Panc1 (cell line): ENCODE measurements around the gene ZMAT5.

Experiments
- TCF7L2 ChIP-seq: IDR thresholded peaks from 2 replicates; pipeline ENCODE4 v1.6.1; 2011; ENCODE audit warnings: mild to moderate bottlenecking, low read depth, low read length, inconsistent platforms
- TF ChIP-seq, protein P1 (sequence below): fragments of 450-650 bp; IDR thresholded peaks from 2 replicates; pipeline ENCODE4 v1.5.1; 2017; ENCODE audit warnings: mild to moderate bottlenecking

DNA sequence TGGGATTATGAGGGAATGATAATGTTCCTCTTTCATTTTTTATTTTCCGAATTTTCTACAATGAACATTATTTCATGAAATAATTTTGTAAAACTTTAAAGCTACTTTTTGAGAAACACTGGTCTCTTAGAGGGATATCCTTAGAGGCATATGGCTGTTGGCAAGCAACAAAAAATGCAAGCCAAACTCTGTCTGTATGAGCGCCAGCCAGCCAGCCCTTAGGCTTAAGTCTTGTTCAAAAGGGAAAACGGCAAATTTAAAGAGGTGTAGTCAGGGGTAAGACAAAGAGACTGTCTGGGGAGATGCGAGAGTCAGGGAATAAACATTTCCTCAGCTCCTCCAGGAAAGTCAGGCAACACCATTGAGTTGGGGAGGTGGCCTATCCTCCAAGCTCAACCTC is 48.8 kb upstream of the ZMAT5 start:
- no peak for TF ChIP-seq TCF7L2
- TF ChIP-seq, protein P1, sequence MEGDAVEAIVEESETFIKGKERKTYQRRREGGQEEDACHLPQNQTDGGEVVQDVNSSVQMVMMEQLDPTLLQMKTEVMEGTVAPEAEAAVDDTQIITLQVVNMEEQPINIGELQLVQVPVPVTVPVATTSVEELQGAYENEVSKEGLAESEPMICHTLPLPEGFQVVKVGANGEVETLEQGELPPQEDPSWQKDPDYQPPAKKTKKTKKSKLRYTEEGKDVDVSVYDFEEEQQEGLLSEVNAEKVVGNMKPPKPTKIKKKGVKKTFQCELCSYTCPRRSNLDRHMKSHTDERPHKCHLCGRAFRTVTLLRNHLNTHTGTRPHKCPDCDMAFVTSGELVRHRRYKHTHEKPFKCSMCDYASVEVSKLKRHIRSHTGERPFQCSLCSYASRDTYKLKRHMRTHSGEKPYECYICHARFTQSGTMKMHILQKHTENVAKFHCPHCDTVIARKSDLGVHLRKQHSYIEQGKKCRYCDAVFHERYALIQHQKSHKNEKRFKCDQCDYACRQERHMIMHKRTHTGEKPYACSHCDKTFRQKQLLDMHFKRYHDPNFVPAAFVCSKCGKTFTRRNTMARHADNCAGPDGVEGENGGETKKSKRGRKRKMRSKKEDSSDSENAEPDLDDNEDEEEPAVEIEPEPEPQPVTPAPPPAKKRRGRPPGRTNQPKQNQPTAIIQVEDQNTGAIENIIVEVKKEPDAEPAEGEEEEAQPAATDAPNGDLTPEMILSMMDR: no peak
